Mesenchymal stem cell (in vitro differentiated cells and primary cell): Measurements from ENCODE around the gene APLN.

Source experiments
- DNase-seq: peaks from one replicate; pipeline ENCODE4 v3.0.0-alpha.2; 2013
- H2AFZ ChIP-seq: one replicate; pipeline ENCODE4 v1.6.1; 2013; ENCODE audit warnings: low read depth, mild to moderate bottlenecking, control low read depth, inconsistent platforms, low read length, moderate library complexity
- H2AK5ac ChIP-seq: 2 replicates; pipeline ENCODE4 v1.6.1; 2013; ENCODE audit warnings: low read length, moderate library complexity, mild to moderate bottlenecking, inconsistent platforms; ENCODE audit not compliant: severe bottlenecking
- H2BK120ac ChIP-seq: one replicate; pipeline ENCODE4 v1.6.1; 2013; ENCODE audit warnings: low read depth, mild to moderate bottlenecking, inconsistent platforms, low read length, moderate library complexity
- H2BK12ac ChIP-seq, 2 experiments: one replicate each; pipeline ENCODE4 v1.6.1; 2013; ENCODE audit warnings: inconsistent platforms in 2 of 2, low read length in 2 of 2, mild to moderate bottlenecking in 2 of 2, moderate library complexity in 2 of 2, control low read depth in 1 of 2
- H2BK15ac ChIP-seq: one replicate; pipeline ENCODE4 v1.6.1; 2013; ENCODE audit warnings: mild to moderate bottlenecking, low read depth, inconsistent platforms; ENCODE audit not compliant: poor library complexity, severe bottlenecking
- H2BK5ac ChIP-seq: 2 replicates; pipeline ENCODE4 v1.6.1; 2013; ENCODE audit warnings: low read depth, mild to moderate bottlenecking, low read length, control low read depth, inconsistent platforms; ENCODE audit not compliant: poor library complexity, severe bottlenecking
- H3K14ac ChIP-seq, 2 experiments: one replicate each; pipeline ENCODE4 v1.6.1; 2013; ENCODE audit warnings: inconsistent platforms in 2 of 2, low read length in 2 of 2, control low read depth in 1 of 2, mild to moderate bottlenecking in 1 of 2, moderate library complexity in 1 of 2
- H3K18ac ChIP-seq, 2 experiments: one replicate each; pipeline ENCODE4 v1.6.1; 2013; ENCODE audit warnings: inconsistent platforms in 2 of 2, low read length in 2 of 2, control low read depth in 1 of 2, low read depth in 1 of 2, mild to moderate bottlenecking in 1 of 2
- H3K23ac ChIP-seq, 2 experiments: one replicate each; pipeline ENCODE4 v1.6.1; 2013; ENCODE audit warnings: inconsistent platforms in 2 of 2, low read length in 2 of 2, mild to moderate bottlenecking in 2 of 2, moderate library complexity in 2 of 2, control low read depth in 1 of 2
- H3K27ac ChIP-seq: 2 replicates; pipeline ENCODE4 v1.5.1; 2013; ENCODE audit warnings: mild to moderate bottlenecking, moderate library complexity, low read length, control low read depth, inconsistent platforms; ENCODE audit not compliant: poor library complexity, severe bottlenecking
- H3K27me3 ChIP-seq, 2 experiments: 2 replicates each; pipeline versions ENCODE4 v1.6.1 to v1.7.0; 2013; ENCODE audit warnings: low read length in 2 of 2, mild to moderate bottlenecking in 2 of 2, moderate library complexity in 2 of 2, control low read depth in 1 of 2, inconsistent platforms in 1 of 2; ENCODE audit not compliant: control insufficient read depth in 1 of 2, insufficient read depth in 1 of 2
- H3K36me3 ChIP-seq, 2 experiments: 2 replicates each; pipeline versions ENCODE4 v1.6.1 to v1.7.0; 2013; ENCODE audit warnings: low read length in 2 of 2, control low read depth in 1 of 2, inconsistent platforms in 1 of 2, low read depth in 1 of 2, mild to moderate bottlenecking in 1 of 2; ENCODE audit not compliant: insufficient read depth in 2 of 2, control insufficient read depth in 1 of 2
- H3K4ac ChIP-seq, 2 experiments: one replicate each; pipeline ENCODE4 v1.6.1; 2013; ENCODE audit warnings: inconsistent platforms in 2 of 2, low read length in 2 of 2, mild to moderate bottlenecking in 2 of 2, moderate library complexity in 2 of 2, control low read depth in 1 of 2, low read depth in 1 of 2
- H3K4me1 ChIP-seq: 2 replicates; pipeline ENCODE4 v1.6.1; 2013; ENCODE audit warnings: low read depth, low read length, control low read depth; ENCODE audit not compliant: control insufficient read depth, insufficient read depth
- H3K4me2 ChIP-seq: 2 replicates; pipeline ENCODE4 v1.6.1; 2013; ENCODE audit warnings: low read length, mild to moderate bottlenecking, inconsistent platforms; ENCODE audit not compliant: poor library complexity, severe bottlenecking
- H3K4me3 ChIP-seq, 2 experiments: 2 replicates each; pipeline versions ENCODE4 v1.5.1 to v1.7.0; 2013; ENCODE audit warnings: low read length in 2 of 2, mild to moderate bottlenecking in 2 of 2, control low read depth in 1 of 2, low read depth in 1 of 2; ENCODE audit not compliant: insufficient read depth in 1 of 2
- H3K79me1 ChIP-seq: replicated peaks from 2 replicates; pipeline ENCODE4 v1.6.1; 2013; ENCODE audit warnings: mild to moderate bottlenecking, control low read depth, low read length, inconsistent platforms; ENCODE audit not compliant: poor library complexity, severe bottlenecking
- H3K9ac ChIP-seq: 2 replicates; pipeline ENCODE4 v1.7.0; 2013; ENCODE audit warnings: mild to moderate bottlenecking, low read length, moderate library complexity
- H3K9me3 ChIP-seq: 2 replicates; pipeline ENCODE4 v1.7.0; 2013; ENCODE audit warnings: mild to moderate bottlenecking, low read length; ENCODE audit not compliant: control insufficient read depth
- H4K8ac ChIP-seq: one replicate; pipeline ENCODE4 v1.6.1; 2013; ENCODE audit warnings: inconsistent platforms, mild to moderate bottlenecking, low read length, moderate library complexity
- H4K91ac ChIP-seq: one replicate; pipeline ENCODE4 v1.6.1; 2013; ENCODE audit warnings: mild to moderate bottlenecking, low read length, inconsistent platforms
- WGBS: methylation state at CpG from one replicate; pipeline ENCODE4 v1.1.7; 2013; ENCODE audit warnings: mixed read lengths; 5-methylcytosine and 5-hydroxymethylcytosine counted together

The APLN gene

GRCh38 chrX:129663171-129663570 lies 8.4 kb upstream of the APLN start:
- 11% methylated on average over 3 of the region's 3 CpGs for WGBS
- peak; percentile 67 for DNase-seq

GRCh38 chrX:129661369-129661768 lies 6.6 kb upstream of the APLN start:
- Histone ChIP-seq H2AK5ac (no peak overlapping the region), H3K23ac (no peak overlapping the region), H2BK12ac (no peak overlapping the region), H3K14ac (no peak overlapping the region), H3K27ac (no peak overlapping the region), H2BK5ac (no peak overlapping the region), H2AFZ (no peak overlapping the region), H3K18ac (no peak overlapping the region), H4K8ac (no peak overlapping the region), H3K4me1 (peaks cover 3% of the 10 kb centered on the region), H3K27me3 (peaks cover 0 to 36% of the 10 kb centered on the region in 2 experiments), H3K4me2 (no peak overlapping the region), H3K9ac (no peak overlapping the region), H3K4me3 (no peak overlapping the region), H2BK15ac (no peak overlapping the region), H4K91ac (no peak overlapping the region), H3K36me3 (no peaks in the 10 kb centered on the region), H3K79me1 (no peaks in the 10 kb centered on the region), H2BK120ac (no peak overlapping the region), H3K4ac (no peak overlapping the region), H3K9me3 (no peaks in the 10 kb centered on the region)
- DNase-seq, result no peak
- no CpG with 5 or more reads among the region's 1 CpG for WGBS

More at GRCh38 chrX:129663171-129663570, 8.4 kb upstream of the APLN start:
- Histone ChIP-seq H3K4ac (no peak overlapping the region), H2BK5ac (no peak overlapping the region), H2AK5ac (no peak overlapping the region), H3K9me3 (no peaks in the 10 kb centered on the region), H3K4me2 (no peak overlapping the region), H3K18ac (no peak overlapping the region), H3K79me1 (no peaks in the 10 kb centered on the region), H4K91ac (no peak overlapping the region), H2AFZ (no peak overlapping the region), H2BK120ac (no peak overlapping the region), H3K4me1 (peaks cover 3% of the 10 kb centered on the region), H3K14ac (no peak overlapping the region), H3K27me3 (peaks cover 0 to 31% of the 10 kb centered on the region in 2 experiments), H4K8ac (no peak overlapping the region), H2BK15ac (no peak overlapping the region), H3K27ac (no peak overlapping the region), H3K23ac (no peak overlapping the region), H2BK12ac (no peak overlapping the region), H3K36me3 (no peaks in the 10 kb centered on the region), H3K9ac (no peak overlapping the region), H3K4me3 (no peak overlapping the region)

DNA sequence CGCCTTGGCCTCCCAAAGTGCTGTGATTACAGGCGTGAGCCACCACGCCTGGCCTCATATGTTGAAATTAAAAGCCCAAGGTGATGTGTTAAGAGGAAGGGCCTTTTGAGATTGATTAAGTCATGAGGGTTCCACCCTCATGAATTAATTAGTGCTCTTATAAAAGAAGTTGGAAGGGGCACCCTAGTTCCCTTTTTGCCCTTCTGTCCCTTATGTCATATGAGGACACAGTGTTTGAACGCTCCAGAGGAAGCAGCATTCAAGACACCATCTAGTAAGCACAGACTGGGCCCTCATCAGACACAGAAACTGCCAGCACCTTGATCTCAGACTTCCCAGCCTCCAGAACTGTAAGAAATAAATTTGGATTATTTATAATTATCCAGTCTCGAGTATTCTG lies 5.1 kb upstream of the APLN start:
- Histone ChIP-seq H3K9ac (no peak overlapping the region), H2AK5ac (no peak overlapping the region), H3K27ac (no peak overlapping the region), H3K23ac (no peak overlapping the region), H3K4ac (no peak overlapping the region), H3K27me3 (peaks cover 0 to 45% of the 10 kb centered on the region in 2 experiments), H2BK5ac (no peak overlapping the region), H3K4me3 (no peak overlapping the region), H3K9me3 (no peaks in the 10 kb centered on the region), H4K91ac (no peak overlapping the region), H3K4me2 (no peak overlapping the region), H2BK120ac (no peak overlapping the region), H4K8ac (no peak overlapping the region), H3K14ac (no peak overlapping the region), H3K79me1 (no peaks in the 10 kb centered on the region), H3K36me3 (no peaks in the 10 kb centered on the region), H2BK12ac (no peak overlapping the region), H2AFZ (no peak overlapping the region), H3K18ac (no peak overlapping the region), H3K4me1 (peaks cover 2% of the 10 kb centered on the region), H2BK15ac (no peak overlapping the region)
- no CpG with 5 or more reads among the region's 5 CpGs for WGBS
- DNase-seq, result no peak

GRCh38 chrX:129659141-129659540 lies 4.4 kb upstream of the APLN start:
- Histone ChIP-seq H3K27me3 (peaks cover 0 to 44% of the 10 kb centered on the region in 2 experiments), H3K23ac (no peak overlapping the region), H2BK5ac (no peak overlapping the region), H2BK120ac (no peak overlapping the region), H4K8ac (no peak overlapping the region), H2AK5ac (no peak overlapping the region), H3K9me3 (no peaks in the 10 kb centered on the region), H3K4me1 (peaks cover 6% of the 10 kb centered on the region), H3K14ac (no peak overlapping the region), H3K4me3 (no peak overlapping the region), H3K4me2 (no peak overlapping the region), H3K4ac (no peak overlapping the region), H3K27ac (no peak overlapping the region), H2BK12ac (no peak overlapping the region), H3K18ac (no peak overlapping the region), H4K91ac (no peak overlapping the region), H3K9ac (no peak overlapping the region), H2AFZ (no peak overlapping the region), H2BK15ac (no peak overlapping the region), H3K79me1 (no peaks in the 10 kb centered on the region), H3K36me3 (no peaks in the 10 kb centered on the region)
- WGBS, result no CpG with 5 or more reads among the region's 2 CpGs
- DNase-seq, result peak; percentile 11
